ENCODE measurements around the gene RCN2. TPM values are rescaled to one million over a fixed set of nuclear protein-coding genes. Genes with fewer than 3 reads are reported as not detected.

Gene RCN2
- total and polyA plus RNA-seq, 2 of the 8 experiments (the other 6 are each of a cell fraction or from before 2014, with no cell fraction given), result 65.6 to 137 TPM

- no peak for TF ChIP-seq ATF3 (IDR thresholded peaks at IDR 0.05; ENCODE audit: insufficient read depth, low read depth, low read length)
- TF ChIP-seq CHD2 (IDR thresholded peaks at IDR 0.05; ENCODE audit: low read length), result no peak
- no peak for TF ChIP-seq RAD21 (IDR thresholded peaks at IDR 0.05 in 1 of 2, conservative IDR thresholded peaks at IDR 0.05 in 1 of 2; ENCODE audit: low read depth in 2 of 2, low read length in 2 of 2)
- TF ChIP-seq POU5F1 (IDR thresholded peaks at IDR 0.05; ENCODE audit: low read depth, low read length), result no peak
- no peak for TF ChIP-seq HDAC2 (IDR thresholded peaks at IDR 0.05; ENCODE audit: borderline replicate concordance in 1 of 2, low read depth in 2 of 2, low read length in 2 of 2)
- no peak for TF ChIP-seq PHF8 (conservative IDR thresholded peaks at IDR 0.05; ENCODE audit: low read depth, low read length)
- TF ChIP-seq SP4 (IDR thresholded peaks at IDR 0.05; ENCODE audit: low read length), result no peak
Observed at GRCh38 chr15:76991741-76992645, 60.4 kb downstream of the RCN2 start (continued).

Data from H1 (cell line).